ENCODE results near the gene CLCA4.

- TF ChIP-seq CTCF (IDR thresholded peaks at IDR 0.05) = no peak
- no peak for TF ChIP-seq POLR2A (IDR thresholded peaks at IDR 0.05)
Measured at GRCh38 chr1:86583032-86583431, 36.2 kb downstream of the CLCA4 start.

Data from Peyer's patch (tissue), 4 donors.